Kidney (tissue), 14 donors: ENCODE measurements around the gene TRIM69. TPM values are rescaled to one million over a fixed set of nuclear protein-coding genes. Genes with fewer than 3 reads are reported as not detected.

ENCODE experiments used
- DNase-seq, 5 donors: peaks; one replicate each; pipeline ENCODE4 v3.0.0-alpha.2; 2013 to 2020
- FAIRE-seq: peaks from 2 replicates; lab custom pipeline; 2012; peaks lifted over from hg19 to GRCh38; lab: Jason Lieb, UNC
- H3K27ac ChIP-seq, 2 donors: one replicate each; pipeline ENCODE4 v1.7.0; 2013; ENCODE audit warnings: low read depth in 2 of 2, low read length in 2 of 2, inconsistent platforms in 1 of 2
- H3K27me3 ChIP-seq: one replicate; pipeline ENCODE4 v1.7.1; 2013; ENCODE audit warnings: low read length, inconsistent platforms; ENCODE audit not compliant: control insufficient read depth, insufficient read depth
- H3K36me3 ChIP-seq, 3 donors: one replicate each; pipeline versions ENCODE4 v1.7.0 to v1.7.1; 2013; ENCODE audit warnings: low read length in 3 of 3, control low read depth in 1 of 3, inconsistent platforms in 1 of 3; ENCODE audit not compliant: insufficient read depth in 3 of 3, control insufficient read depth in 2 of 3
- H3K4me1 ChIP-seq, 3 donors: one replicate each; pipeline versions ENCODE4 v1.7.0 to v1.7.1; 2013; ENCODE audit warnings: low read length in 3 of 3, inconsistent platforms in 1 of 3, low read depth in 1 of 3; ENCODE audit not compliant: control insufficient read depth in 2 of 3, insufficient read depth in 2 of 3
- H3K4me3 ChIP-seq, 3 donors: one replicate each; pipeline versions ENCODE4 v1.7.0 to v1.8.1; 2013; ENCODE audit warnings: low read length in 3 of 3, control low read depth in 1 of 3, inconsistent platforms in 1 of 3
- H3K9ac ChIP-seq, 3 donors: one replicate each; pipeline versions ENCODE4 v1.7.0 to v1.7.1; 2013; ENCODE audit warnings: low read length in 3 of 3, control low read depth in 1 of 3, inconsistent platforms in 1 of 3
- H3K9me3 ChIP-seq, 3 donors: one replicate each; pipeline versions ENCODE4 v1.7.0 to v1.7.1; 2013; ENCODE audit warnings: low read length in 3 of 3, control low read depth in 1 of 3, inconsistent platforms in 1 of 3; ENCODE audit not compliant: control insufficient read depth in 2 of 3, insufficient read depth in 1 of 3
- CTCF ChIP-seq: IDR thresholded peaks from 3 replicates; pipeline ENCODE4 v1.5.1; 2012; ENCODE audit warnings: mild to moderate bottlenecking, moderate library complexity, borderline replicate concordance; ENCODE audit not compliant: insufficient read depth; ENCODE audit errors: extremely low read depth
- intact Hi-C: fragments of 100-400 bp; cut with DNase I; formaldehyde crosslinking; loops from one replicate; pipeline ENCODE4 v1.11.1; 2022
- polyA plus RNA-seq: library from polyadenylated mRNA; stranded (reverse); fragments of 350-450 nt; fragmentation: Illumina TruSeq; extraction: RNeasy Lipid Tissue Mini Kit (QIAGEN cat#74804); gene quantifications from one replicate; pipeline ENCODE4 v1.2.3, GENCODE V29; 2014; ENCODE audit warnings: low read depth, low replicate concordance; ENCODE audit not compliant: insufficient read depth
- total RNA-seq: library from RNA; stranded (reverse); fragmentation: NEBNext Ultra II Directional; extraction: Animal tissue kit (Norgen Biotek cat#: 25700); gene quantifications from one replicate; pipeline ENCODE4 v1.2.1, GENCODE V29; 2021
- donor health status: control.
- donor health status: control.
- donor health status: control.
- donor health status: control.
- donor health status: control.
- donor health status: DM: yes; HTN: yes; CAD: no.
- donor health status: Normal renal cell carcinoma (clear cell type).

TRIM69 gene
- total and polyA plus RNA-seq, 2 donors from 2014 or later, result 29.6 to 41.2 TPM

- FAIRE-seq, result no peak
- Histone ChIP-seq H3K36me3 (no peaks in the 10 kb centered on the region), H3K9me3 (no peaks in the 10 kb centered on the region), H3K27ac (no peak overlapping the region), H3K9ac (no peak overlapping the region), H3K4me1 (no peaks in the 10 kb centered on the region), H3K4me3 (no peak overlapping the region), H3K27me3 (no peaks in the 10 kb centered on the region)
- no peak for TF ChIP-seq CTCF
- intact Hi-C loops, result no loop called here
- DNase-seq, result no peak
Observed at GRCh38 chr15:44692659-44693058, 43.7 kb upstream of the TRIM69 start.

- H3K4me3 ChIP-seq, result no peak overlapping the region
- H3K9me3 ChIP-seq, result no peaks in the 10 kb centered on the region
- TF ChIP-seq CTCF, result no peak
- H3K36me3 ChIP-seq, result no peaks in the 10 kb centered on the region
- FAIRE-seq (no peak), DNase-seq (peak in 1 of 5 donors; percentile 4)
- no peaks in the 10 kb centered on the region for H3K4me1 ChIP-seq
- no peak overlapping the region for H3K27ac ChIP-seq
- no peak overlapping the region for H3K9ac ChIP-seq
- intact Hi-C loops, result no loop called here
- H3K27me3 ChIP-seq, result no peaks in the 10 kb centered on the region
Observed at GRCh38 chr15:44694416-44694815, 41.9 kb upstream of the TRIM69 start.

GRCh38 chr15:44695294-44695693 is 41.0 kb upstream of the TRIM69 start:
- Histone ChIP-seq H3K27me3 (no peaks in the 10 kb centered on the region), H3K27ac (no peak overlapping the region), H3K9me3 (no peaks in the 10 kb centered on the region), H3K4me3 (no peak overlapping the region), H3K9ac (no peak overlapping the region), H3K4me1 (no peaks in the 10 kb centered on the region), H3K36me3 (no peaks in the 10 kb centered on the region)
- no peak for FAIRE-seq
- TF ChIP-seq CTCF, result no peak
- DNase-seq, result peak in 3 of 5 donors; percentile 34 to 77 (median 56)
- intact Hi-C loops, result no loop called here

GRCh38 chr15:44697014-44697413 is 39.3 kb upstream of the TRIM69 start:
- no peak overlapping the region for H3K27ac ChIP-seq
- no peaks in the 10 kb centered on the region for H3K9me3 ChIP-seq
- DNase-seq, result no peak
- FAIRE-seq, result no peak
- intact Hi-C loops, result no loop called here
- no peak for TF ChIP-seq CTCF
- H3K4me3 ChIP-seq, result no peak overlapping the region
- no peaks in the 10 kb centered on the region for H3K27me3 ChIP-seq
- no peak overlapping the region for H3K9ac ChIP-seq
- H3K4me1 ChIP-seq, result no peaks in the 10 kb centered on the region
- no peaks in the 10 kb centered on the region for H3K36me3 ChIP-seq
